ENCODE results near the gene FAM131B. TPM values are rescaled to one million over a fixed set of nuclear protein-coding genes. Genes with fewer than 3 reads are reported as not detected.

The FAM131B gene
- total and polyA plus RNA-seq, 2 of the 13 experiments (the other 11 are each of a cell fraction or from before 2014, with no cell fraction given): 0.07 TPM; not detected in 1

DNA sequence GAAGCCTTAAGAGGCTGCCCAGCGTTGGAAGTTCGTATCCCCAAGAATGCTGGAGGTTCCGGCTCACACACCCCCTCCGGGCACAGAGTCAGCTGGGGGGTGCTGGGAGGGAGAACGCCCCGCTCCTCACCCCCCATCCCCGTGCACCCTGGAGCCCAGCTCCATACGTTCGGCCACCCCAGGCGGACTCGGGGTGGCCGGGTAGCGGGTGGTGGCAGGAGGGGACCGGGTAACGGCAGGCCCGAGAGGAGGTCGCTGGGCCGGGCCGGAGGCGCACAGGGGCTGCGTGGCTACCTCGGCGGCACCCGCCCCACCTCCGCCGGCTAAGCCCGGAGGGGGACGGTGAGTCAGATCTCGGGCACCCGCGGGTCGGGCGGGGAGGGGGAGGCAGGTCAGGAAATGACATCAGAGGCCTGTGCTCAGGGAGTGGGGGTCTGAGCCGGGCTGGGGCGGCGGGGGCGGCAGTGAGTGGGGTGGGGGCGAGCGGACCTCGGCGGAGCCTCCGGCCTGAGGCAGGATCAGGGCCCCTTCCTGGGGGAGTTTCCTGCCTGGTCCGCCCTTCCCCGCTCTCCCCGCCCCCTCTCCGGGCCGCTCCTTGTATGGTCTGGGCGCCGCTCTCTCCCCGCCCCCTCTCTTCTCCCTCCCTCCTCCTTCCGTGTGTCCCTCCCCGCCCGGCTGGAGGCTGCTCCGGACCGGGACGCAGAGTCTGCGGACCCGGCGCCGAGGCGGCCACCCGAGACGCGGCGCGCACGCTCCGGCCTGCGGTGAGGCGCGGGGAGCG is 18.3 kb upstream of the FAM131B start, which contains the start of gene ZYX (continued):
- TF ChIP-seq POLR2G (IDR thresholded peaks at IDR 0.05; ENCODE audit: low read depth, low read length): peak; percentile 69
- TF ChIP-seq ZNF468 (CRISPR knock-in tag; IDR thresholded peaks at IDR 0.05): no peak
- TF ChIP-seq, protein P1, sequence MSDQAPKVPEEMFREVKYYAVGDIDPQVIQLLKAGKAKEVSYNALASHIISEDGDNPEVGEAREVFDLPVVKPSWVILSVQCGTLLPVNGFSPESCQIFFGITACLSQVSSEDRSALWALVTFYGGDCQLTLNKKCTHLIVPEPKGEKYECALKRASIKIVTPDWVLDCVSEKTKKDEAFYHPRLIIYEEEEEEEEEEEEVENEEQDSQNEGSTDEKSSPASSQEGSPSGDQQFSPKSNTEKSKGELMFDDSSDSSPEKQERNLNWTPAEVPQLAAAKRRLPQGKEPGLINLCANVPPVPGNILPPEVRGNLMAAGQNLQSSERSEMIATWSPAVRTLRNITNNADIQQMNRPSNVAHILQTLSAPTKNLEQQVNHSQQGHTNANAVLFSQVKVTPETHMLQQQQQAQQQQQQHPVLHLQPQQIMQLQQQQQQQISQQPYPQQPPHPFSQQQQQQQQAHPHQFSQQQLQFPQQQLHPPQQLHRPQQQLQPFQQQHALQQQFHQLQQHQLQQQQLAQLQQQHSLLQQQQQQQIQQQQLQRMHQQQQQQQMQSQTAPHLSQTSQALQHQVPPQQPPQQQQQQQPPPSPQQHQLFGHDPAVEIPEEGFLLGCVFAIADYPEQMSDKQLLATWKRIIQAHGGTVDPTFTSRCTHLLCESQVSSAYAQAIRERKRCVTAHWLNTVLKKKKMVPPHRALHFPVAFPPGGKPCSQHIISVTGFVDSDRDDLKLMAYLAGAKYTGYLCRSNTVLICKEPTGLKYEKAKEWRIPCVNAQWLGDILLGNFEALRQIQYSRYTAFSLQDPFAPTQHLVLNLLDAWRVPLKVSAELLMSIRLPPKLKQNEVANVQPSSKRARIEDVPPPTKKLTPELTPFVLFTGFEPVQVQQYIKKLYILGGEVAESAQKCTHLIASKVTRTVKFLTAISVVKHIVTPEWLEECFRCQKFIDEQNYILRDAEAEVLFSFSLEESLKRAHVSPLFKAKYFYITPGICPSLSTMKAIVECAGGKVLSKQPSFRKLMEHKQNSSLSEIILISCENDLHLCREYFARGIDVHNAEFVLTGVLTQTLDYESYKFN (CRISPR knock-in tag; conservative IDR thresholded peaks at IDR 0.05): peak; percentile 33
- TF ChIP-seq, protein P2, sequence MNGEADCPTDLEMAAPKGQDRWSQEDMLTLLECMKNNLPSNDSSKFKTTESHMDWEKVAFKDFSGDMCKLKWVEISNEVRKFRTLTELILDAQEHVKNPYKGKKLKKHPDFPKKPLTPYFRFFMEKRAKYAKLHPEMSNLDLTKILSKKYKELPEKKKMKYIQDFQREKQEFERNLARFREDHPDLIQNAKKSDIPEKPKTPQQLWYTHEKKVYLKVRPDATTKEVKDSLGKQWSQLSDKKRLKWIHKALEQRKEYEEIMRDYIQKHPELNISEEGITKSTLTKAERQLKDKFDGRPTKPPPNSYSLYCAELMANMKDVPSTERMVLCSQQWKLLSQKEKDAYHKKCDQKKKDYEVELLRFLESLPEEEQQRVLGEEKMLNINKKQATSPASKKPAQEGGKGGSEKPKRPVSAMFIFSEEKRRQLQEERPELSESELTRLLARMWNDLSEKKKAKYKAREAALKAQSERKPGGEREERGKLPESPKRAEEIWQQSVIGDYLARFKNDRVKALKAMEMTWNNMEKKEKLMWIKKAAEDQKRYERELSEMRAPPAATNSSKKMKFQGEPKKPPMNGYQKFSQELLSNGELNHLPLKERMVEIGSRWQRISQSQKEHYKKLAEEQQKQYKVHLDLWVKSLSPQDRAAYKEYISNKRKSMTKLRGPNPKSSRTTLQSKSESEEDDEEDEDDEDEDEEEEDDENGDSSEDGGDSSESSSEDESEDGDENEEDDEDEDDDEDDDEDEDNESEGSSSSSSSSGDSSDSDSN (CRISPR knock-in tag; IDR thresholded peaks at IDR 0.05): peak; percentile 94
- peak; percentile 81 for TF ChIP-seq ZFX (CRISPR knock-in tag; IDR thresholded peaks at IDR 0.05; ENCODE audit: low read depth)
- TF ChIP-seq, protein P3, sequence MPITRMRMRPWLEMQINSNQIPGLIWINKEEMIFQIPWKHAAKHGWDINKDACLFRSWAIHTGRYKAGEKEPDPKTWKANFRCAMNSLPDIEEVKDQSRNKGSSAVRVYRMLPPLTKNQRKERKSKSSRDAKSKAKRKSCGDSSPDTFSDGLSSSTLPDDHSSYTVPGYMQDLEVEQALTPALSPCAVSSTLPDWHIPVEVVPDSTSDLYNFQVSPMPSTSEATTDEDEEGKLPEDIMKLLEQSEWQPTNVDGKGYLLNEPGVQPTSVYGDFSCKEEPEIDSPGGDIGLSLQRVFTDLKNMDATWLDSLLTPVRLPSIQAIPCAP (CRISPR knock-in tag; IDR thresholded peaks at IDR 0.05; ENCODE audit: low read depth): no peak
- TF ChIP-seq, protein P4, sequence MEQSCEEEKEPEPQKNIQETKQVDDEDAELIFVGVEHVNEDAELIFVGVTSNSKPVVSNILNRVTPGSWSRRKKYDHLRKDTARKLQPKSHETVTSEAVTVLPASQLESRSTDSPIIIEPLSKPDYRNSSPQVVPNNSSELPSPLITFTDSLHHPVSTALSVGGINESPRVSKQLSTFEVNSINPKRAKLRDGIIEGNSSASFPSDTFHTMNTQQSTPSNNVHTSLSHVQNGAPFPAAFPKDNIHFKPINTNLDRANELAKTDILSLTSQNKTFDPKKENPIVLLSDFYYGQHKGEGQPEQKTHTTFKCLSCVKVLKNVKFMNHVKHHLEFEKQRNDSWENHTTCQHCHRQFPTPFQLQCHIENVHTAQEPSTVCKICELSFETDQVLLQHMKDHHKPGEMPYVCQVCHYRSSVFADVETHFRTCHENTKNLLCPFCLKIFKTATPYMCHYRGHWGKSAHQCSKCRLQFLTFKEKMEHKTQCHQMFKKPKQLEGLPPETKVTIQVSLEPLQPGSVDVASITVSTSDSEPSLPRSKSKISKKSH (CRISPR knock-in tag; IDR thresholded peaks at IDR 0.05; ENCODE audit: borderline replicate concordance): peak; percentile 61; the same call in 1 of the 2 replicates
- TF ChIP-seq, protein P5, sequence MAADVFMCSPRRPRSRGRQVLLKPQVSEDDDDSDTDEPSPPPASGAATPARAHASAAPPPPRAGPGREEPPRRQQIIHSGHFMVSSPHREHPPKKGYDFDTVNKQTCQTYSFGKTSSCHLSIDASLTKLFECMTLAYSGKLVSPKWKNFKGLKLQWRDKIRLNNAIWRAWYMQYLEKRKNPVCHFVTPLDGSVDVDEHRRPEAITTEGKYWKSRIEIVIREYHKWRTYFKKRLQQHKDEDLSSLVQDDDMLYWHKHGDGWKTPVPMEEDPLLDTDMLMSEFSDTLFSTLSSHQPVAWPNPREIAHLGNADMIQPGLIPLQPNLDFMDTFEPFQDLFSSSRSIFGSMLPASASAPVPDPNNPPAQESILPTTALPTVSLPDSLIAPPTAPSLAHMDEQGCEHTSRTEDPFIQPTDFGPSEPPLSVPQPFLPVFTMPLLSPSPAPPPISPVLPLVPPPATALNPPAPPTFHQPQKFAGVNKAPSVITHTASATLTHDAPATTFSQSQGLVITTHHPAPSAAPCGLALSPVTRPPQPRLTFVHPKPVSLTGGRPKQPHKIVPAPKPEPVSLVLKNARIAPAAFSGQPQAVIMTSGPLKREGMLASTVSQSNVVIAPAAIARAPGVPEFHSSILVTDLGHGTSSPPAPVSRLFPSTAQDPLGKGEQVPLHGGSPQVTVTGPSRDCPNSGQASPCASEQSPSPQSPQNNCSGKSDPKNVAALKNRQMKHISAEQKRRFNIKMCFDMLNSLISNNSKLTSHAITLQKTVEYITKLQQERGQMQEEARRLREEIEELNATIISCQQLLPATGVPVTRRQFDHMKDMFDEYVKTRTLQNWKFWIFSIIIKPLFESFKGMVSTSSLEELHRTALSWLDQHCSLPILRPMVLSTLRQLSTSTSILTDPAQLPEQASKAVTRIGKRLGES (CRISPR knock-in tag; IDR thresholded peaks at IDR 0.05; ENCODE audit: borderline replicate concordance): no peak
- TF ChIP-seq XBP1 (CRISPR knock-in tag; IDR thresholded peaks at IDR 0.05): no peak
- no peak for TF ChIP-seq ZNF121 (CRISPR knock-in tag; IDR thresholded peaks at IDR 0.05)
- TF ChIP-seq BCL6 (CRISPR knock-in tag; IDR thresholded peaks at IDR 0.05): 0 out of 2 replicates have a peak, but pooled peaks have one; percentile 66

Measured in HepG2 (cell line).